ENCODE measurements around the gene COPS8. TPM values are rescaled to one million over a fixed set of nuclear protein-coding genes. Genes with fewer than 3 reads are reported as not detected.

COPS8 gene
- total and polyA plus RNA-seq, 2 of the 8 experiments (the other 6 are each of a cell fraction or from before 2014, with no cell fraction given) = 59.3 to 67.5 TPM

DNA sequence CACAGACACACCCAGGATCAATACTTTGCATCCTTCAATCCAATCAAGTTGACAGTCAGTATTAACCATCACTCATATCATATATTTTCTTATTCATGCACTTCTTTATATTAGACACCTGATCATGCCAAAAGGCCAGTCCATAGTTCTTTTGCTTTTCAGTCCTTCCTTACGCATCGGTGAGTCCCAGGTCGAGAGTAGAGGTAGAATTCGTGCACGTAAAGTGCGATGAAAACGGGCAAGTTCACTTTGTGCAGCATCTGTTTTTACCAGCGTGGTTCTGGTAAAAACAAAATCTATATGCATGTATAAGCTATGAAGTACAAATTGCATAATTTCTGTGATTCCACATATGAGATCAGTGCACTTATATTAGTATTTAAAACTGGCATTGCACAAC is 1.2 kb upstream of the COPS8 start:
- no peak overlapping the region for H2AK5ac ChIP-seq (ENCODE audit: low read depth, low read length)
- H3K79me1 ChIP-seq (ENCODE audit: low read depth, low read length) = no peaks in the 10 kb centered on the region; the same call in 1 of the 2 replicates
- no peaks in the 10 kb centered on the region for H3K9me3 ChIP-seq (ENCODE audit: insufficient read depth in 2 of 2, low read depth in 1 of 2, low read length in 1 of 2)
- H3K4ac ChIP-seq (replicated peaks; ENCODE audit: insufficient read length, low read depth, low read length) = no peak overlapping the region
- WGBS, 2 experiments (ENCODE audit: extremely low coverage in 1 of 2, insufficient coverage in 1 of 2, insufficient read length in 1 of 2, insufficient replicate concordance in 2 of 2, low coverage in 1 of 2, low lambda C conversion rate in 2 of 2, missing lambda C conversion rate in 1 of 2) = 94% methylated on average over 8 of the region's 8 CpGs; no CpG with 5 or more reads in 1 of the 2 experiments
- no peak overlapping the region for H2BK20ac ChIP-seq (ENCODE audit: low read length)
- no peaks in the 10 kb centered on the region for H3K4me1 ChIP-seq (replicated peaks in 1 of 4; ENCODE audit: control insufficient read depth in 3 of 4, insufficient read depth in 4 of 4, low read length in 3 of 4)
- peak overlapping the region; percentile 9 to 89 (median 82); a peak in 6 of 8 replicates for H3K4me3 ChIP-seq (ENCODE audit: extremely low read depth in 1 of 4, insufficient read depth in 2 of 4, low read depth in 3 of 4, low read length in 4 of 4)
- no peak overlapping the region for H2BK5ac ChIP-seq (ENCODE audit: low read depth, low read length)
- no peak overlapping the region for H3K56ac ChIP-seq (replicated peaks; ENCODE audit: insufficient read length, low read depth, low read length)
- no peak overlapping the region for H2BK15ac ChIP-seq (ENCODE audit: low read length)
- H3K9ac ChIP-seq (replicated peaks in 1 of 4; ENCODE audit: extremely low read depth in 1 of 4, low read depth in 3 of 4, low read length in 3 of 4) = no peak overlapping the region
- no peaks in the 10 kb centered on the region for H4K20me1 ChIP-seq (replicated peaks in 1 of 2; ENCODE audit: control insufficient read depth in 1 of 2, insufficient read depth in 2 of 2, low read length in 2 of 2)
- H3K18ac ChIP-seq (ENCODE audit: extremely low read depth, low read length) = no peak overlapping the region
- no peak overlapping the region for H3K23ac ChIP-seq (ENCODE audit: insufficient read length)
- H3K36me3 ChIP-seq (ENCODE audit: control insufficient read depth in 2 of 4, insufficient read depth in 4 of 4, low read length in 3 of 4) = peaks cover 0 to 6% (median 0%) of the 10 kb centered on the region in 4 experiments; a peak in 1 of 8 replicates
- no peak overlapping the region for H4K5ac ChIP-seq (ENCODE audit: insufficient read length, low read depth, low read length)
- peaks cover 0 to 34% of the 10 kb centered on the region in 2 experiments; a peak in 3 of 4 replicates for H3K79me2 ChIP-seq (ENCODE audit: control insufficient read depth in 1 of 2, insufficient read depth in 2 of 2, low read length in 2 of 2)
- DNase-seq (ENCODE audit: low read depth in 1 of 2, low spot score in 2 of 2) = no peak
- no peak for FAIRE-seq
- H2BK12ac ChIP-seq (ENCODE audit: low read depth, low read length) = no peak overlapping the region
- H2BK120ac ChIP-seq (replicated peaks; ENCODE audit: low read depth, low read length) = no peak overlapping the region
- H3K4me2 ChIP-seq (ENCODE audit: insufficient read depth in 1 of 2, low read depth in 2 of 2, low read length in 2 of 2) = peak overlapping the region in 1 of 2 experiments; percentile 99; a peak in 2 of 4 replicates
- no peak overlapping the region for H4K91ac ChIP-seq (replicated peaks; ENCODE audit: insufficient read length, low read length)
- ChIA-PET CTCF (ENCODE audit: partially characterized antibody) (interaction anchor here (0.7 to 3.8 kb wide), 6 partner anchors 9 to 775 kb away, joined by 3 to 20 read pairs (median 3); no protein-coding TSS in a partner anchor), POLR2A (ENCODE audit: partially characterized antibody) (interaction anchor here (1.9 to 3.3 kb wide), 2 partner anchors 16 to 37 kb away, joined by 11 to 13 read pairs; no protein-coding TSS in a partner anchor)
- no peak overlapping the region for H3K27ac ChIP-seq (ENCODE audit: low read depth, low read length)
- H3K27me3 ChIP-seq (replicated peaks in 1 of 4; ENCODE audit: control insufficient read depth in 3 of 4, extremely low read depth in 1 of 4, insufficient read depth in 3 of 4, low read length in 3 of 4) = no peaks in the 10 kb centered on the region
- H4K8ac ChIP-seq (ENCODE audit: extremely low read depth, insufficient read depth, low read length) = no peak overlapping the region
- no peak overlapping the region for H2AFZ ChIP-seq (ENCODE audit: low read length)
- H3K14ac ChIP-seq (ENCODE audit: insufficient read length) = no peak overlapping the region
- H3K23me2 ChIP-seq (ENCODE audit: low read depth, low read length) = peaks cover 7% of the 10 kb centered on the region; the same call in 1 of the 2 replicates
- TF ChIP-seq NANOG (IDR thresholded peaks at IDR 0.05; ENCODE audit: insufficient read depth, low read depth, low read length, poor library complexity, severe bottlenecking) (no peak), HDAC6 (IDR thresholded peaks at IDR 0.05; ENCODE audit: low read depth, low read length) (no peak), EZH2 (IDR thresholded peaks at IDR 0.05; ENCODE audit: low read depth, low read length, severe bottlenecking) (no peak), ZNF274 (IDR thresholded peaks at IDR 0.05; ENCODE audit: borderline replicate concordance, extremely low read depth, low read length) (no peak), TEAD4 (IDR thresholded peaks at IDR 0.05; ENCODE audit: low read depth, low read length) (no peak), CTBP2 (IDR thresholded peaks at IDR 0.05; ENCODE audit: borderline replicate concordance, insufficient read depth, insufficient read length, low read length) (no peak), RXRA (IDR thresholded peaks at IDR 0.05; ENCODE audit: insufficient read depth, low read depth, low read length) (no peak), EGR1 (IDR thresholded peaks at IDR 0.05; ENCODE audit: borderline replicate concordance, low read depth, low read length) (no peak), BRCA1 (IDR thresholded peaks at IDR 0.05; ENCODE audit: low read depth, low read length) (no peak), HDAC2 (IDR thresholded peaks at IDR 0.05; ENCODE audit: borderline replicate concordance in 1 of 2, low read depth in 2 of 2, low read length in 2 of 2) (no peak), POLR2AphosphoS5 (IDR thresholded peaks at IDR 0.05; ENCODE audit: low read depth, low read length) (no peak), CHD1 (IDR thresholded peaks at IDR 0.05; ENCODE audit: low read depth, low read length) (no peak)
- TF ChIP-seq, protein P1, sequence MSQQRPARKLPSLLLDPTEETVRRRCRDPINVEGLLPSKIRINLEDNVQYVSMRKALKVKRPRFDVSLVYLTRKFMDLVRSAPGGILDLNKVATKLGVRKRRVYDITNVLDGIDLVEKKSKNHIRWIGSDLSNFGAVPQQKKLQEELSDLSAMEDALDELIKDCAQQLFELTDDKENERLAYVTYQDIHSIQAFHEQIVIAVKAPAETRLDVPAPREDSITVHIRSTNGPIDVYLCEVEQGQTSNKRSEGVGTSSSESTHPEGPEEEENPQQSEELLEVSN (IDR thresholded peaks at IDR 0.05) = no peak

Data from H1 (cell line).